Stimulated activated CD8-positive, alpha-beta memory T cell treated with anti-CD3 and anti-CD28 coated beads, Interleukin-15, amount 100 ng/mL, for 24 hours (primary cell): ENCODE measurements around the gene KCNQ2.
"Not testable (repeated sequence)": the region's sequence is repeated elsewhere in the genome, so short reads cannot be mapped to it uniquely, and the experiment has no call there.

ENCODE experiments used
- DNase-seq: peaks from one replicate; pipeline ENCODE4 v3.0.0-alpha.2; 2020; ENCODE audit warnings: low read depth

The KCNQ2 gene

DNA sequence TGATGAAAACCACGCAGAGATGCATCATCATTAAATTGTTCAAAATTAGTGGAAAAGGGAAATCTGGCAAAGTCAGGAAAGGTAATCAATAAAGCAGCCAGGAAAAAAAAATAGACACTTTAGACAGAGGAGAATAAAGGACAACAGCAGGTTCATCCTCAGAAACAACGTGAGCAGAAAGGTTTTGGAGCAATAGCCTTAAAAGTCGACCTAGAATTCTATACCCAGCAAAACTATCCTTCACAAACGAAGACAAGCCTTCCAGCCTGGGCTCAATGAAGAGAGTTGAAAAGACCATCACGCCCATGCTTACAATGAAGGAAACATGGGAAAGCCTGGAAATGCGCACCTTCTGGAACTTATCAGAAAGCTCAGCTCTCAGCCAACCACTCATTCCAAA is 86.6 kb downstream of the KCNQ2 start:
- no peak for DNase-seq

DNA sequence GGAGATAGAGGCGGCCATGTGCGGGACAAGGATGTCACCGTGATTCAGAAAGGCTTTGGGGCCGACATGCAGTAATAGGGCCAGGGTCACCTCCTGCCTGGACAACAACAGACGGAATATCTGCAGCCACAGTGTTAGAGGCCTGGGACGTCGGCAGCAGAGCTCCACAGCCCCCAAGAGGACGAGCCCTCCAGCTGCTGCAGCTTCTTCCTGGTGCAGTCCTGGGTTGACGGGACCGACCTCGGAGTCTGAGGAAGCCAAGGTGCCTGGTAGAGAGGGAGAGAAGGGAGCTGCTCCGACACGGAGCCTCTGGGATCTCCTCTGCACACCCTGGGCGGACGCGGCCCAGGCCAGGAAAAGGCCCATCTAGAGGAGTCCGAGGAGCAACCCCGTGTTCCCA is 88.1 kb downstream of the KCNQ2 start:
- DNase-seq: no peak

DNA sequence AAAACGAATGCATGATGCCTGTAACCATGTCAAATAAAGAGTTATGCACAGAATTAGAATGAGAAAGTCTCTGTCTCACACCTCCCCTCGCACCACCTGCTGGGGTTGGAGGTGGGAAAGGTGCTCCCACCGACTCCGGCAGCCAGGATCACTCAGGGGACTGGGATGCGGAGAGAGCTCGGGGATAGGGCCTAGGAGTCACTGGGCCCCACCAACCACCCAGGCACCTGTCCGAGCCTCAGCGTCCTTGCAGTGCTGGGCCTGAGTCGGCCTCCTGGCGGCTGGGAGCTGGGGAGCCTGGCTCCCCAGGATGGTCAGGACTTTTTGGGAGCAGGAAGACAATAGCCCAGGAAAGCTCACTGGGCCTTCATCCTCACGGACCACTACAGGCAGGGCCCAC is 88.9 kb downstream of the KCNQ2 start:
- DNase-seq: no peak

DNA sequence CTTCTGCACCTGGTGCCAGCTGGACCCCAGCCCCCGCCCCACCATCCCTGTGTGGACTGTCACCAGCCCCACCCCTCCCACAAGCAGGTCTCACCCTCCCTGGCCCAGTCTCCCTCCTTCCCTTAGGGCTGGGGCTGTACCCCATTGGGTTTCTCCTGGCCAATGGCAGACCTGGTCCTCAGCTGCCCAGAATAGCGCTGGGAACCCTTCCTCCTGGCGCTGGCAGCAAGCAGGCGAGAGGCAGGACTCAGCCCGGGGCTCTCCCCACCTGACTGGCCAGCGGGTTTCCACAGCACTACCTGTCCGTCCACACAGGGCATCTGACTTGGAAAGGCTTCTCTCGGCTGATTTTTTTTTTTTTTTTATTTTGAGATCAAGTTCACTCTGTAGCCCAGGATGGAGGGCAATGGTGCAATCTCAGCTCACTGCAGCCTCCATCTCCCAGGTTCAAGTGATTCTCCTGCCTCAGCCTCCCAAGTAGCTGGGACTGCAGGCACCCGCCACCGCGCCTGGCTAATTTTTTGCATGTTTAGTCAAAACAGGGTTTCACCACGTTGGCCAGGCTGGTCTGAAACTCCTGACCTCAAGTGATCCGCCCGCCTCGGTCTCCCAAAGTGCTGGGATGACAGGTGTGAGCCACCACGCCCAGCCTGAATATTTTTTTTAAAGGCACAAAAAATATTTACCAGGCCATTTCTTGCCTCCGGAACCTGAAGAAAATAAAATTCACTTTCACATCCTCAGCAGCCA is 89.7 kb downstream of the KCNQ2 start:
- no peak for DNase-seq

DNA sequence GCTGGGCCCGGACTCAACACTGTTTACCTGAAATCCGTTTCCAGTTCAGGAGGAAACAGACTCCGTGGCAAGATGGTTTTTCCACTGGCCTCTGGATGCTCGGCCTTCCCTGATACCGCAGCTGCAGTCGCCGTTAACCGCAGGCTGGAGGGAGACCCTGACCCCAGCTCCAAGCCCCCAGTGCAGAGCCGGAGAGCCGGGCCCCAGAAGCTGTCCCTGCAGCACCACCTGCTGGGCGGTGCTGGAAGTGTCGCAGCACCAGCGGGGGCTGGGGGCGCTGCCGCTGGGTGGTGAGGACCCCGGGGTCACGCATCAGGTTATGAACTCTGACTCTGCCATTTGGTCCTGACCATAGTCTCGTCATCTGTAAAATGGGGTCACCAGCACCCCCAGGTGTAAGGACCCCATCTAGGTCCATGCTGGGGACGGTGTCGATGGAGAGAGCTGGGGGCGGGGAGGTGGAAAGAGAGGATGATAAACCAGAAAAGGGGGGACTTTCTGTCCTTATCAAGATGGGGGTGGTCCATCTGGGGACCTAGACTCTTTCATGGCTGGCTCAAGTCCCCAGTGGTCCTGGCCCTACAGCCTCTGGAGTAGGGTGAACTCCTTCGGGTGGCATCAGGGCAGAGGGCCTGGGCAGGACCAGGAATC is 90.5 kb downstream of the KCNQ2 start:
- peak; percentile 32 for DNase-seq

DNA sequence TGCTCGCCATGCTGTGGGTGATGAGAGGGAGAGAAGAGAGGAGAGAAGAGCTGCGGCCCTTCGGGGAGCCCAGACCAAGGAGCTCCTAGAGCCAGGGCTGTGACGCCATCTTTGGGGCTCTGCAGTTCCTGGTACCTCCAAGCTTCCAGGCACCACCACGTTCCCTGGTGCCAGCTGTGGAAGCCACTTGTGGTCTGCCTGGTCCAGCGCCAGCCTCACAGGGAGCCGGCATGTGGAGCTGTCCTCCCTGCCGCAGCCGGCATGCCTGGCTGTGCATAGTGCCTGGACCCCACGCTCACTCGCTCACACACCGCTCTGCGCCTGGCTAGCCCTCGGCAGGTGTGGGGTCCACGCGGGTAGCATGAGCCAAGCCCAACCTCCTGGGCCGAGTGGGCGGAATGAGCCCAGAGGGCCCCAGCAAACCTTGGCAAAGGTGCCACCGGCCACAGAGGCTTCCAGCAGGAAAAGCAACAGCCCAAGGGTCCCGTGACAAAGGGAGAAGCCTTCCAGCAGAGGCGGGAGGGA is 92.0 kb downstream of the KCNQ2 start:
- no peak for DNase-seq

DNA sequence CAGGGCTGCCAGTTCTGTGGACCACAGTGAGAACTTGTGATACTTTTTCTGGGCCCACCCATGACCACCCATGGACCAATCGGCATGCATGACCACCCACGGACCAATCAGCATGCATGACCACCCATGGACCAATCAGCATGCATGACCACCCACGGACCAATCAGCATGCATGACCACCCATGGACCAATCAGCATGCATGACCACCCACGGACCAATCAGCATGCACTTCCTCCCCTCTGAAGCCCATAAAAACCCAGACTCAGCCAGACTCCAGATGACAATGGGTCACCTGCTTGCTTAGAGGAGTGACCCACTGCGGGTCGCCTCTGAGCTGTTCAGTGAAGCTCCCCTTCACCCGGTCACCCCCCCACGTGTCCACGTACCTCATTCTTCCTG is 92.6 kb downstream of the KCNQ2 start:
- not testable (repeated sequence) for DNase-seq

GRCh38 chr20:63379296-63379695 is 93.2 kb downstream of the KCNQ2 start:
- no peak for DNase-seq

- no peak for DNase-seq
These were observed 93.8 kb downstream of the KCNQ2 start for GRCh38 chr20:63378626-63379025.

DNA sequence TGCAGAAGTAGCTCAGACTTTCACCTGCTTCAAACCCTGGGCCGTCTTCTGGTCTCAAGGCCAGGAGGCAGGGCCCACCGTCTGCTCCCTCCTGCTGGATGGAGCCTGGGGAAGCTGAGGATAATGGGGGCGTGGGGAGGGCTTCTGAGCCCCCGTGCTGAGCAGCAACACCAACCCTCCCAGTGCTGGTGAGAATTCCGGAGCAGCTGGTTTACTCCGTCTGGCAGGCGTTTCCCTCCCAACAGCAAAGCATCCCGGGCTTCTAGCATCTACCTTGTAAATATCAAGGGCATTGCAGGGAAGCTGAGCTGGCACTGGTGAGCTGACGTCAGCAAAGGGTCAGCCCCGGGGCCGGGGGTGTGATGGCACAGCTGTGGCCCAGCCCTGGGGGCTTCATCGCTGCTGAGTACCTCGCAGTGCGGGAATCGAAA is 94.5 kb downstream of the KCNQ2 start:
- DNase-seq: no peak

- DNase-seq: no peak
These were observed 95.1 kb downstream of the KCNQ2 start for GRCh38 chr20:63377256-63377941.

GRCh38 chr20:63376283-63377250 is 95.9 kb downstream of the KCNQ2 start:
- DNase-seq: no peak

DNA sequence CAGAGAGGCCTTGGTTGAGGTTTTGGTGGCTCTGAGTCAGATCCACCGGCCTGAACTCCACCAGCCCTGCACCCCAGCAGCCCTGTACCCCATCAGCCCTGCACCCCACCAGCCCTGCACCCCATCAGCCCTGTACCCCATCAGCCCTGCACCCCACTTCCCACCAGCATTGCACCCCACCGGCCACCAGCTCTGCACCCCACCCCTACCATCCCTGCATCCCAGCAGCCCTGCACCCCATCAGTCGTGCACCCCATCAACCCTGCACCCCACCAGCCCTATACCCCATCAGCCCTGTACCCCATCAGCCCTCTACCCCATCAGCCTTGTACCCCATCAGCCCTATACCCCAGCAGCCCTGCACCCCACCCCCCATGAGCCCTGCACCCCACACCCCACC is 97.0 kb downstream of the KCNQ2 start:
- no peak for DNase-seq

DNA sequence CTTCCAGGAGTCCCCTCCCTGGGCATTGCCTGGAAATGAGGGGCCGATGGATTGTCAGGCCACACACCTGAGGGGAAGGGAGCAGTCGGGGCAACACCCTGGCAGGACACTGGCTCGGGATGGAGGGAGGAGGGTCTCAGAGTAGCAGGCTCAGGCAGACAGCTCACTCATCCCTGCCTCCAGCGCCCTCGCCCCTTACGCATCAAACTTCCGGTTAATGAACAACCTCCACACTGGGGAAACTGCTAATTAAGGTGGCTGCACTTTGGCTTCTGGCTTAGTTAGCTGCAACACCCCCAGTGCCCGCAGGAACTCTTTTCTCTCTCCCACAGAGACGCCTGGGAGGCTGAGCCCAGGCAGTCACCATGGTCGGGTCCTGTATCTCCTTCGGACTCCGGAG is 98.0 kb downstream of the KCNQ2 start:
- no peak for DNase-seq

DNA sequence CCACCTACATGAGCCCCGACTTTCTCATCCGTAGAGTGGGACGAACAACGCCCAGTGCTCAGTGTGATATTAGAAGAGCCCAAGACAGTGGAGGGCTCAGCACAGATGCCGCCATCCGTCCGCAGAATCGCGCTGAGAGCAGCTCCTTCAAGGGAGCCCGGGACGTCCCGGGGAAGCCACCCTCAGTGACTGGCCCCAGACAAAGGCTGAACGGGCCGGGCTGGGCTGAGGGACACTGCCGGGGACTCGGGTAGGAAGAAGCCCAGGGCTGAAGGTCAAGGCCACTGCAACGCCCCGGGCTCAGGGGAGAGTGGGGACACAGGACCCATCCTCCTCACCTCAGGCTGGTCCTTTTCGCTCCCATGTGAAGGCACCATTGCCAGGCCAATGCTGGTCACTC is 98.5 kb downstream of the KCNQ2 start:
- DNase-seq: no peak

DNA sequence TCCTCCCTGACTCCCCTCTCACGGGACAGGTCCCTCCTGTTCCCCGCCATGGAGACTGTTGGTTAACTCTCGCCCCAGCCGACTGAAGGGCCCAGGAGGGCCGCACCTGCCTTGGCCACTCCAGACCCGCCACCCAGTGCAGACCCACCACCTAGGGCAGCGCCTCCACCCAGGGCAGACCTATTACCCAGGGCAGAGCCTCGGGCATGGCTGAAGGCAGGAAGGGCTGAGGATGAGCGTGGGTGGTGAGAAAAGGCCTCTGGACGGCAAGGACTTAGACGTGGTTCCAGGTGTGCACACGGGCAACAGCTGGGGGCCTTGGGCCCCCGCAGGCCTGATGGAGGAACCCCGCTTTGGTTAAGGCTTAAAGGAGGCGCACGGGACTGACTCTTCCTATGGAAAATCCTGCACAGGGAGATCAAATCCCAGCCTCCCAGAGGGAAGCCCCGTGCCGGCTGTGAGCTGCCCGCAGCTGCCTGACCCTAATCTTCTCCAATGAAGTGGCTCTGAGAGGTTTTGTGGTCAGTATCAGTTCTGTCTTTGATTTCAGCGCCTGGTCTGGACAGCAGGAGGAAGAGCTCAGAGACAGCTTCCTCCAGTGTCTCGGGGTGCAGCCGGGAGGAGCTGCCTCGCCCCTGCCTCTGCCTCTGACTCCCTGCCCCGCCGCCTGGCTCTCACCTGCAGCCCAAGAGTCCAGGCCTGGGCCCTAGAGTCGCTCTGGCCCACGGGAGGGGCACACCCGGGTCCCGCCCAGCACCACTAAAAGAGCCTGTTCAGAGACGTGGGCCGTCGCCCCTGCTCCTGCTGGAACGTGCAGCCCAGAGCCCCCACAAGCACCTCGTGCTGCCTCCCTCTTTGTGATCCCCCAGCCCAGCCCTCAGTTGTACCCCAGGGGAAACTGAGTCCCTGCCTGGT is 99.2 kb downstream of the KCNQ2 start:
- DNase-seq: no peak

DNA sequence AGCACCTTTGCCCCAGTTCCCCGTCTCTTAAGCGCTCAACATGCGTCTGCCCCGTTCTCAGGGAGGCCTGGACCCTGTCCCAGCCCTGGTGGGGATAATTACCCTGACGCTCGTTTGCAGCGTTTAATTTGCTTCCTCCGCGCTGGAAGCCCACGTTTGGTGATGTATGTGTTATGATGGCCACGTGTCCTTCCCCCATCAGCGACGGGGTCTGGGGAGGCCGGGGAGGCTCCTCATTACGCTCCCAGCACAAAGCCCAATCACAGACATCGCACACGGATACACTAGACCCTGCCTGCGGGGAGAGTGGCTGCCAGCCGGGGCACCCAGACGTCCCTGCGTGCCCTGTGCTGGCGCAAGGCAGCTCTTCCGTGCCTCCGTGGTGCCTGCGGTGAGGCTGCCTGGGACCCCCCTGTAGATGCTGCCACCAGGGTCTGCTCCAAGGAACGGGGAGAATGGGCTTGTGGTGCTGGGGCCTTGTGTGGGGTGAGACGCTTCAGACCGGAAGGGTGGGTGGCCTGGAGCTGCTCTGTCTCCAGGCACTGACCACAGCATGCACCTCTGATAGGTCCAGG is 101.1 kb downstream of the KCNQ2 start:
- no peak for DNase-seq

DNA sequence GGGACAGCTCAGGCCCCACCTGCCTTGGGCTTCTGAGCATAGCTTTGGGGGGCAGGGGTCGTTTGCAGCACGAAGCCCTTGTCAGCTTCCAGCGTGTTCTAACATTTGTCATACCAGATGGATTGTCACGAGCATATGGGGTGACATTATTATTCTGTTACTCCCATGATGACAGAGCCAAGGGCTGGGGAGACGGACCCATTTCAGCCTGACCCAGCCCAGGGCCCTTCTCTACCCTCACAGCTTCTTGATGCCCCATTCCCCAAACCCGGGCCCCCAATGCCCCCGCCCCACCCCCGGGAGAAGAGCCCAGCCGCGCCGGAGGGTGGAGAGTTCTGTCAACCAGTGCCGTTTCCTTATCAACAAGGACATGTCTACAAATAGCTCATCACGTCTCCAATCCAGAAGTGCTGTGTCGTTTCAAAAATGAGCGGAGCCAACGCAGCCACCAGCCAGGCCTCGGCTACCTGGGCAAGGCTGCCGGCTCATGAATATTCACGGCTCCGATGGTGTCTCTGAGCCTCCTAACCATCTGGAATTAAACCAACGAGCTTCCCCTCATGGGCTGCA is 101.8 kb downstream of the KCNQ2 start:
- no peak for DNase-seq

DNA sequence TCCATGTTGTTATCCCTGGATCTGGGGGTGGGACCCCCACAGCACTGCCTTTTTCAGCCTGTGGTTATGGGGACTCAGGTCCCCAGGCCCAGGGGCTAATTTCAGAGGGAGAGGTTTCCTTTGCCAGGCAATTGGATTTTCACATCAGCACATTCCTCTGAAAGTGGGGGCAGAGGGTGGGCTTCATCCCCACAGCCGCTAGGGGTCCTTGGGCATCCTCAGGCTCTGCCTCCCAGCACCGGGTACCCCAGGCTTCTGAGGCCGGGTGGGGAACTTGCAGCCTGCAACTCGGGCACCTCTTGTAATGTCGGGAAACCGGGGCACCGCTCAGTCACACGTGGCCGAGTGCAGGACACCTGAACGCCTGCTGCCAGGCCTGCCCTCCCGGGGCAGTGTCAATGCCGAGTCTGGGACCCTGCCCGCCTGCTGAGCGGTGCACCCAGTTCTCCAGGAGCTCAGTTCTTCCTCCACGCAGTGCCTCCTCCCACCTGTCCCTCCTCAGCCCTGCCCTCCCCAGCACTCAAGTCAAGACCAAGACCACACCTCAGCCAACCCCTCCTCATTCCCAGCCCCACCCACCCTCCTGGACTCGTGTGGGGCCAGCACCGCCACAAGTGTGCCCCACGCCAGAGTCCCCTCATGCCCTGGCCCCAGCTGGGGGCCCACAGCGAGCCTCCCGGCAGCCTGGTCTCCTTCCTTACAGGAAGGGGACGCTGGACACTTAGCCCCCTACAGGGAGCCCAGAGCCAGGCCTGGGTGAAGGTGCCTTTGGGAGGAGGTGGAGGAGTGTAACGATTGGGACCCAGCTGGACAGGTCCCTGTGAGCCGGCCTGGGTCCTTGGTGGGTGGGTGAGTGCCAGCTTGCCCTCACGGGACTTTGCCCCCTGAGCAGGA is 102.5 kb downstream of the KCNQ2 start:
- DNase-seq: no peak
